HG03159 (cell line): ENCODE data around the gene PRDX3.

Experiments
- ATAC-seq: cut with Tn5 transposase; IDR thresholded peaks from one replicate; pipeline ENCODE4 v1.9.1; 2021; ENCODE audit warnings: mild to moderate bottlenecking, moderate library complexity; ENCODE audit not compliant: unreplicated experiment

The PRDX3 gene

GRCh38 chr10:119178372-119179119, at the start of gene PRDX3:
PRDX3 (minus strand) TSS chr10:119178812; CDS start chr10:119178790, 22 bp downstream.
- peak; percentile 93 for ATAC-seq

DNA sequence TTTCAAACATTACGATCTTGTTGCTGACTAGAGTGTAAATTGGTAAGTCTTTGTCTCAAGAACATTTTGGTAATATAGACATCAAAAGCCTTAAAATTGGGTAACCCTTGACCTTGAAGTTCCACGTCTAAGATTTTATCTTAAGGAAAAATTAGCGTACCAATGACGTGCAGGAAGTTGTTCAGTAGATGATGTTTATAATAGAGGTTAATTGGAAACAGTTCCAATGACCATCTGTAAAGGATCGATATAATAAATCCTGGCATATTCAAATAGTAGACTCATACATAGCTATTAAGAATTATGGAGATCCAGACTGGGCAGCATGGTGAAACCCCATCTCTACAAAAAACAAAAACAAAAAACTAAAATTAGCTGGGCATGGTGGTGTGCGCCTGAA, 49.2 kb upstream of the PRDX3 start:
- ATAC-seq: no peak

DNA sequence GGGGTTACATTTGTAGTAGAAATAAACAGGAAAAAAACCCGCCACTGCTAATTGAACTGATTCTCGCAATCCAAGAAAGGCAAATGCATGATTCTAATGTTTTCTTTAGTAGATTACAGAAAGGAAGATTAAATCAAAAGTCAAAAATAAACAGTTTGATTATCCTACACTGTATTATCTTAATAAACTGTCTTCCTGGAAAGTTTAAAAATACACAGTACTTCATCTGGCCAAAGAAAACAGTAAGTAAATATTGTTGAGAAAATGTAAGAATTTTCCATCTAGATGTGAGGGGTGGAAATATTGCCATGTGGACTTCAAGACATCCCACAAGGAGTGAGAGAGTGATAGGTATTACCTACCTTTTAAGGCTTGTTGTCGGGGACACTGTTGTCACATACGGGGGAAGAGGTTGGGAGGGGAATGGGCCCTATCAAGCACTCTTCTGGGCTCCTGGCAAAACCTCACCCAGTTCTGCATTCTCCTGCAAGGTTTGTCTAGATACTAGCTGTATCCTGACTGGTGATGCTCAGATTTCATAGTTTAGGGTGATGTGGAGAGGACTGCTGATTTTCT, 46.6 kb upstream of the PRDX3 start:
- no peak for ATAC-seq

- ATAC-seq: no peak
Observed at GRCh38 chr10:119222966-119223386, 44.4 kb upstream of the PRDX3 start.

- ATAC-seq: no peak
Observed at GRCh38 chr10:119222537-119222936, 43.9 kb upstream of the PRDX3 start.

DNA sequence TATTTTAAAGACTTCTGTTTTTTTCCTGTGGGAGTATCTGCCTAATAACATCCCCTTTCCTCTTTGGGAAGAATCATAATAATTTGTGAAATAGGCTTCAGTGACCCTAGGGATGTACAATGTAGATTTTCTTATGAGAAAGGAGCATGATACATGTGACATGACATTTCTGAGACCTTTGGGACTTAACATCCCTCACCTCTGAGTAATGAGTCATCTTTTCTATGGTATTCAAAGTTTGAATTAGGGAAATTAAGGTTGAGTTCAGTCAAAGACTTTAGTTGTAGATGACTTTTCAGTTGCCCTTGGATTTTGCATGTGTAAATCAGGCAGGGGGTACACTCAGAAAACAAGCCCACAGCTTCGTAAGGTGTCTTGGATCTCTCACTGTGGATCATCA, 43.1 kb upstream of the PRDX3 start:
- ATAC-seq: no peak

- no peak for ATAC-seq
Observed at GRCh38 chr10:119221201-119221600, 42.6 kb upstream of the PRDX3 start.

- ATAC-seq: no peak
Observed at GRCh38 chr10:119219871-119220270, 41.3 kb upstream of the PRDX3 start.

DNA sequence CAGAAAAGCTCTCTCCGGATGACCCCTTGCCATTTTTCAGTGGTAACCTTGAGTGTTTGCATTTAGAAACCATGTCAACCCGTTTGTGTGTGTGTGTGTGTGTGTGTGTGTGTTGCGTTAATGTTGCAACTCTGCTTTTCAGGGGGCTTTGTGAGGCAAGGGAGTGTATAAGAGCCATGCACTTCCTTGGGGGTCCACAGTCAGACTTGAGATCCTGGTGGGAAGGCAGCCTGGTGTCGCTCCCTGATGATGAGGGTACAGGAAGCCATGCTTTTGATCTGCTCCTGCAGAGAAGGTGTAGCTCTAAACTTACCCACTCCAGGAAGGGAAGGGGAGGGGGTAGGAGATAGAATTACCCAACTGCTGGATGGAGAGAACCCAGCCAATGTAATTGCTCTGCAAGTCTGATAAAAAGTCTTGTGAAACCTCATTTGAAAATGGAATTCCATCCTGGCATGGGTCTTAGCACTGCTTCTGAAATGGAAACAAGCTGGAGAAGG, 39.4 kb upstream of the PRDX3 start:
- no peak for ATAC-seq

- no peak for ATAC-seq
Observed at GRCh38 chr10:119217401-119217800, 38.8 kb upstream of the PRDX3 start.

DNA sequence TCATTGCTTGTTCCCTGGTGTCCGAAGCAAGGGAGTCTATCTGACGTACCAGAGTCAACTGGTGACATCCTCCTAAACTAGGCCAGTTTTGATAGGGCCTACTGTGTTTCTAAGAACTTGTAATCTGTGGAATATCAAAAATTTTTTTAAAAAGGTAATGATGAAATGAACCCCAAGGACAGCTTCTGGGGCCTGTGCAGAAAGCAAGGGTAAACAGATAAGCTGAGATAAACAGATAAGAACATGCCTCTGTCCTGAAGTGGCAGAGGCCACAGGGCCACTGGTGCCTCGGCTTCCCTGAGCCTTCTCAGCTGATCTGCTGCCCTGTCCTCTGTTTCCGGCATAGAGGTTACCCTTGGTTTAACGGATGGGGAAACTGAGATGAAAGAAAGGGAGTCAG, 37.5 kb upstream of the PRDX3 start:
- no peak for ATAC-seq

DNA sequence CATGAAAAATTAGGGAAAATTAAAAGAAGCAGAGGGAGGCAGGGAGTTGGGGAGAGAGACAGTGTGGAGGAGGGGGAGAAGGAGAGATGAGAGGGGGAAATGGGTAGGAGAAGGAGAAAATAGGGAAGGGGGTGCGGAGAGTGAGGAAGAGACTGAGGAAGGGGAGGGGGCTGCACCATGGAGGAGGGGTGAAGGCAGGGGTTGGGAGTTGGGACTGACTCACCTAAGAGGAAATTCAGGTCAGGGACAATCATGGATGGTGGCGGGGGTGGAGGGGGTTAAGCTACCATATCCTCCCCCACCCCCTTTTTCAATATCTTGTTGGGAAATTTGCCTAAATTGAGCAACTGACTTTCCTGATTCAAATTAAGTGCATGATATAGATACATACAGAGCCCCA, 36.8 kb upstream of the PRDX3 start:
- no peak for ATAC-seq

DNA sequence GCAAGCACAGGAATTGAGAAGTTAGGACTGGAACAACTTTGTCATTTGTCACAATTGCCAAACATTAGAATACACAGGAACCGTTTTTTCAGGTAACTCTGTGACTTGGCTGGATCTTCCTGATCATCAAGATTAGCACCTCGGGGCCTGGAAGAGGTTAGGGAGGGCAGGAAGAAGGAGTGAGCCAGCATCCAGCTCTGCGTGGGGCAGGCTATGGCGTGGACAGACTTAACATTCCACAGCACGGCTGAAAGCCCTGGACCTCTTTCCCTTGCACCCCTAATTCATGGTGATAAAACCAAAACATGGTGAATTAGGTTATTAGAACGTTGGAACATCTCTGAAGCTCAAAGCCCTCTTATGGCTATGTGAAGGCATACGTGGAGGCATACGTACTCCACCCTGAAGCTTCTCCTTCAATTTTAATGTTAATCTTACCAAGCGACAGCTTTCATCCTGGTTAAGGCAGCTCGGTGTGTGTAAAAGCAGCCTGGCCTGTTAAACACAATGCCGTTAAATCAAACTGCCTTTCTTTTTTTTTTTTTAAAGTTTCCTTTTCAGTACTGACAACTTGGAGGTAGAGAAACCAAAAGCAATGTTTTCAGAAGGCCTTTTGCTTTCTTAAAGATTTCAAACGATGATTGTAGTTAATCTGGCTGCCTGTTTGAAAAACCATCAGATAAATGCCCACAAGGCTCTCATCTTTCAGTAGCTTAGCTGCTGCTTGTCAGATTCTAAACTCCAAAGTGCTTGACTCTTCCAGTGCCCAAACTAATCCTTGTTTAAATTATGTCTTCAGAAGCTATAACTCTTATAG, 33.2 kb upstream of the PRDX3 start:
- no peak for ATAC-seq

GRCh38 chr10:119211176-119211575, 32.6 kb upstream of the PRDX3 start:
- ATAC-seq: no peak

GRCh38 chr10:119210633-119211032, 32.0 kb upstream of the PRDX3 start:
- no peak for ATAC-seq

GRCh38 chr10:119209736-119210355, 31.2 kb upstream of the PRDX3 start:
- no peak for ATAC-seq

DNA sequence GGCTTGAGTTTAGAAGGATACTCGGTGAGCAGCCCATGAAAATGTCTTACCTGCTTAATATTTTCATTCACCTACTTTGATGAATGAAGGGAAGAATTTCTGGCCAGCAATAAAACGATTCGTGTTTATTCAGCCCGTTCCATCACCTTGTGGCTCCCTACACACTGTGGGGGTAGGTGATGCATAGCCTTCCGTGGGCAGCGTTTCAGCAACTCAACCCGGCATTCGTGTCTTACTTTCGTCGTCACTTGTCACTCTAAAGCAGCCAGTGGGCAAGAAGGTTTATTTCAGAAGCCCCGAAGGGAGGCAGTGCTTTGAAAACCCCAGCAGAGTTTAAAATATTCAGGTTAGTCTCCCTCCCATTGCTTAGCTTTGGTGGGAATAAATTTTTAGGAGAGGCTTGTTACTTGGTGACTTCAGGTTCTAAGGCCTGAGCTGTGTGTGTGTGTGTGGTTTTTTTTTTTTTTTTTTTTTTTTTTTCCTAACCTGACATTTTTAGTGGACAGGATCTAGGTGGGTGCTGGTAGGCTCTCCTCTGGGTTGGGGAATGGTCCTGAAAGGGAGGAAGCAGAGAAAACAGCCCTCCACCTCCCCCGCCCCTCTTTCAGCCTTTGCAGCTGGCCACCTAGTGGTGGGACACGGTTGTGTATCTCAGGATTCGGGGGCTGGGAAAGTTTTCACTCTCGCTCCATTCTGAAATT, 30.6 kb upstream of the PRDX3 start:
- ATAC-seq: no peak

GRCh38 chr10:119208553-119208940, 29.9 kb upstream of the PRDX3 start:
- no peak for ATAC-seq

DNA sequence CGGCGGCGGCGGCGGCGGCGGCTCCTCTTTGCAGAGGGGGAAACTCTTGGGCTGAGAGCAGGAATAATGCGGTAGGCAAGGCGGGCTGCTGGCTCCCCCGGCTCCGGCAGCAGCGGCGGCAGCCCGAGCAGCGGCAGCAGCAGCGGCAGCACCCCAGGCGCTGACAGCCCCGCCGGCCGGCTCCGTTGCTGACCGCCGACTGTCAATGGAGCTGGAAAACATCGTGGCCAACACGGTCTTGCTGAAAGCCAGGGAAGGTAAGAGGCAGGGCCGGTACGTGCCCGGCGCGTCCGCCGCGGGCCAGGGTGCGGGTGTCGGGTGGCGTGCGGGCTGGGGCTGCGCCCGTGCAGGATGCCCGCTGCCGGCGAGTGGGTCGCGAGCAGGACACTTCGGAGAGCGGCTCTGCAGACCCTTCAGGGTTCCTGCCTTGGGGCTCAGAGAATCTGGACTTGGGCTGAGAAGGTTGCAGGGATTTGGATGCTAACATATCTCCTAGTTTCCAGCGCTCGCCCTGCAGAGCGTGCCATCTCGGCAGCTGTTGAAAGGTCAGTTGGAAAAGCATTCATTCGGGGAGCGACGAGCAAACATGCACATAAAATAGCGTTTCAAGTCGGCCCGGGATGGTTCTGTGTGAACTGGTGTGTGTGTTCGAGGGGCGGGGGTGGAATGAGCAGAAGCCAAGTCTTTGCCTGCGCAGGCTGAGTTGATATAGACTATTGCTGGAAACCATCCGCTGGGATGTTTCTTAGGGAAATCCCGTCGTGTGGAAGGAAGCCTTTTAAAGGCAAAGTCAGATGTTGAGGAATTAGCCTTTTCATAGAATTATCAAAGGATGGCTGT, 29.3 kb upstream of the PRDX3 start:
- no peak for ATAC-seq

- peak; percentile 75 for ATAC-seq
Observed at GRCh38 chr10:119207366-119207666, 28.7 kb upstream of the PRDX3 start, which contains the start of gene GRK5. GRK5 (plus strand) TSS chr10:119207571; CDS start chr10:119207918, 347 bp downstream.
